Neural cell (in vitro differentiated cells): ENCODE data around the gene IFT20. TPM values are rescaled to one million over a fixed set of nuclear protein-coding genes. Genes with fewer than 3 reads are reported as not detected.

Source experiments
- H2AFZ ChIP-seq: fragments of 200-600, 300-800 bp; sonication (generic), shearing (Covaris generic); 2 replicates; pipeline ENCODE4 v1.6.0; 2014; ENCODE audit warnings: low read depth, mild to moderate bottlenecking, antibody characterized with exemption, low read length, moderate library complexity
- H3F3A ChIP-seq: fragments of 200-600 bp; shearing (Covaris generic); 2 replicates; pipeline ENCODE4 v1.6.1; 2016; ENCODE audit warnings: mild to moderate bottlenecking, moderate library complexity, mixed read lengths, antibody characterized with exemption, low read length; ENCODE audit not compliant: insufficient read depth, poor library complexity, severe bottlenecking
- H3K27ac ChIP-seq: fragments of 200-600, 300-800 bp; sonication (generic), shearing (Covaris generic); 2 replicates; pipeline ENCODE4 v1.5.1; 2014; ENCODE audit warnings: mild to moderate bottlenecking, low read length, moderate library complexity
- H3K27me3 ChIP-seq: fragments of 300-800, 200-600 bp; sonication (generic), shearing (Covaris generic); 2 replicates; pipeline ENCODE4 v1.6.0; 2014; ENCODE audit warnings: mild to moderate bottlenecking, low read depth, low read length, moderate library complexity; ENCODE audit not compliant: insufficient read depth
- H3K36me3 ChIP-seq: fragments of 300-800, 200-600 bp; sonication (generic), shearing (Covaris generic); 2 replicates; pipeline ENCODE4 v1.5.1; 2014; ENCODE audit warnings: mild to moderate bottlenecking, antibody characterized with exemption, low read length, moderate library complexity; ENCODE audit not compliant: insufficient read depth
- H3K4me2 ChIP-seq: fragments of 300-800, 200-600 bp; sonication (generic), shearing (Covaris generic); 2 replicates; pipeline ENCODE4 v1.6.0; 2014; ENCODE audit warnings: mild to moderate bottlenecking, low read length
- H3K4me3 ChIP-seq: fragments of 300-800, 200-600 bp; sonication (generic), shearing (Covaris generic); 2 replicates; pipeline ENCODE4 v1.5.1; 2014; ENCODE audit warnings: mild to moderate bottlenecking, low read length, moderate library complexity
- H3K79me2 ChIP-seq: fragments of 200-600 bp; shearing (Covaris generic); replicated peaks from 2 replicates; pipeline ENCODE4 v1.6.0; 2014; ENCODE audit warnings: mild to moderate bottlenecking, low read length, moderate library complexity; ENCODE audit not compliant: insufficient read depth
- H3K9ac ChIP-seq: fragments of 300-800, 200-600 bp; sonication (generic), shearing (Covaris generic); 2 replicates; pipeline ENCODE4 v1.6.1; 2016; ENCODE audit warnings: mild to moderate bottlenecking, low read length, mixed read lengths
- H3K9me2 ChIP-seq: fragments of 200-600 bp; shearing (Covaris generic); 2 replicates; pipeline ENCODE4 v1.6.1; 2016; ENCODE audit warnings: mild to moderate bottlenecking, low read length, mixed read lengths; ENCODE audit not compliant: insufficient read depth
- H3K9me3 ChIP-seq: fragments of 200-600, 300-800 bp; sonication (generic), shearing (Covaris generic); 2 replicates; pipeline ENCODE4 v1.6.1; 2016; ENCODE audit warnings: mild to moderate bottlenecking, mixed run types, low read length, moderate library complexity, mixed read lengths
- H4K20me1 ChIP-seq: fragments of 200-600 bp; shearing (Covaris generic); 2 replicates; pipeline ENCODE4 v1.6.1; 2016; ENCODE audit warnings: mild to moderate bottlenecking, mixed run types; ENCODE audit not compliant: insufficient read depth
- CTCF ChIP-seq: fragments of 450-650 bp; IDR thresholded peaks from 2 replicates; pipeline ENCODE4 v1.5.1; 2014; ENCODE audit warnings: antibody characterized with exemption, mild to moderate bottlenecking, moderate library complexity; ENCODE audit not compliant: poor library complexity, severe bottlenecking
- EP300 ChIP-seq: fragments of 450-650 bp; conservative IDR thresholded peaks from 2 replicates; pipeline ENCODE4 v1.6.1; 2014; ENCODE audit warnings: antibody characterized with exemption, mild to moderate bottlenecking, moderate library complexity; ENCODE audit not compliant: poor library complexity, severe bottlenecking
- EZH2 ChIP-seq: fragments of 200-600, 300-800 bp; shearing (Covaris generic), sonication (generic); IDR thresholded peaks from 2 replicates; pipeline ENCODE4 v1.6.1; 2014; ENCODE audit warnings: antibody characterized with exemption, low read length, borderline replicate concordance, mild to moderate bottlenecking; ENCODE audit not compliant: insufficient read depth, poor library complexity, severe bottlenecking
- MXI1 ChIP-seq: fragments of 450-650 bp; conservative IDR thresholded peaks from 2 replicates; pipeline ENCODE4 v1.6.1; 2014; ENCODE audit warnings: antibody characterized with exemption, mild to moderate bottlenecking; ENCODE audit not compliant: poor library complexity, severe bottlenecking
- POLR2AphosphoS5 ChIP-seq: IDR thresholded peaks from 2 replicates; pipeline ENCODE4 v1.6.1; 2012
- RAD21 ChIP-seq: fragments of 450-650 bp; conservative IDR thresholded peaks from 2 replicates; pipeline ENCODE4 v1.6.1; 2014; ENCODE audit warnings: antibody characterized with exemption, mild to moderate bottlenecking, moderate library complexity
- REST ChIP-seq: IDR thresholded peaks from 2 replicates; pipeline ENCODE4 v1.6.1; 2012; ENCODE audit warnings: borderline replicate concordance
- SMC3 ChIP-seq: fragments of 450-650 bp; conservative IDR thresholded peaks from 2 replicates; pipeline ENCODE4 v1.6.1; 2014; ENCODE audit warnings: antibody characterized with exemption, mild to moderate bottlenecking, moderate library complexity; ENCODE audit not compliant: poor library complexity
- TAF1 ChIP-seq: IDR thresholded peaks from 2 replicates; pipeline ENCODE4 v1.6.1; 2012; ENCODE audit warnings: low read depth
- polyA plus RNA-seq: library from polyadenylated mRNA; depleted of rRNA; stranded (reverse); fragments of >200 nt; gene quantifications from 2 replicates; pipeline ENCODE4 v1.2.3, GENCODE V29; 2014

Gene IFT20
- polyA plus RNA-seq, 1 donor from 2014 or later = 213 TPM

- no peaks in the 10 kb centered on the region for H3K9me3 ChIP-seq
- no peak overlapping the region for H3K27ac ChIP-seq
- no peak overlapping the region for H2AFZ ChIP-seq
- H3K4me2 ChIP-seq = no peak overlapping the region
- no peaks in the 10 kb centered on the region for H3K27me3 ChIP-seq
- TF ChIP-seq POLR2AphosphoS5 = no peak
- no peak for TF ChIP-seq EZH2
- TF ChIP-seq SMC3 = no peak
- TF ChIP-seq TAF1 = no peak
- no peak for TF ChIP-seq CTCF
- no peak for TF ChIP-seq RAD21
- no peak for TF ChIP-seq REST
- TF ChIP-seq MXI1 = no peak
- TF ChIP-seq EP300 = no peak
- no peaks in the 10 kb centered on the region for H3K9me2 ChIP-seq
- no peaks in the 10 kb centered on the region for H3K36me3 ChIP-seq
- H3K79me2 ChIP-seq = no peaks in the 10 kb centered on the region
- no peaks in the 10 kb centered on the region for H4K20me1 ChIP-seq
- no peak overlapping the region for H3K9ac ChIP-seq
- H3K4me3 ChIP-seq = no peak overlapping the region
- no peaks in the 10 kb centered on the region for H3F3A ChIP-seq
These were observed 31.3 kb upstream of the IFT20 start for GRCh38 chr17:28366605-28367004.

- Histone ChIP-seq H3K27ac (no peak overlapping the region), H2AFZ (no peak overlapping the region), H3K27me3 (no peaks in the 10 kb centered on the region), H3K9me2 (no peaks in the 10 kb centered on the region), H3K4me3 (no peak overlapping the region), H3F3A (no peaks in the 10 kb centered on the region), H3K4me2 (no peak overlapping the region), H3K9me3 (no peaks in the 10 kb centered on the region), H4K20me1 (no peaks in the 10 kb centered on the region), H3K79me2 (no peaks in the 10 kb centered on the region), H3K36me3 (no peaks in the 10 kb centered on the region), H3K9ac (no peak overlapping the region)
- TF ChIP-seq TAF1 (no peak), EZH2 (no peak), SMC3 (no peak), EP300 (no peak), MXI1 (no peak), POLR2AphosphoS5 (no peak), RAD21 (no peak), REST (no peak), CTCF (no peak)
These were observed 30.2 kb upstream of the IFT20 start for GRCh38 chr17:28365487-28365886.
